Hepatocyte (in vitro differentiated cells): Measurements from ENCODE around the gene PPP1R2C.

ENCODE experiments used
- CTCF ChIP-seq: fragments of 200-600 bp; sonication (generic); IDR thresholded peaks from 2 replicates; pipeline ENCODE4 v1.5.1; 2016; ENCODE audit warnings: antibody characterized with exemption, mild to moderate bottlenecking; ENCODE audit not compliant: poor library complexity
- EZH2 ChIP-seq: fragments of 200-600 bp; sonication (generic); IDR thresholded peaks from 2 replicates; pipeline ENCODE4 v1.6.1; 2016; ENCODE audit warnings: antibody characterized with exemption, mild to moderate bottlenecking, borderline replicate concordance

GRCh38 chrX:42739741-42740140 lies 38.2 kb downstream of the PPP1R2C start:
- TF ChIP-seq CTCF (no peak), EZH2 (no peak)
